Measurements from ENCODE around the gene FAN1.

Gene FAN1

DNA sequence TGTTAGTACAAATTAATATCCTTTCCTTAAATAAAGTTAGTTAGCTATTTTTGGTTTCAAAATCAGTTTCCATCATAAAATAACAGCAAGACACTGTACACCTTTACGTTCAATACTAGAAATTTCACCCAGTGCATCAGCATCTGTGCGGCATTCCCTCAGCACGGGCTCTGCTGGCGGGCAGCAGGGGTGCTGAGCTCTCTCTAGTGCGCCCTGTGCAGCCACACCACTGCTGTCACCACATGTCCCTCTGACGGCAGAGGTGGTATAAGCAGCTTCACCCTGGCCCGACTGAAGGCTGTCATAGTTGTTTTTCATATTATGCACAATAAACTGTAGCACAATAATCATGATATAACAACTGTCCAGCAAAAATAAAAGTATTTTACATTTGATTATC, 35.4 kb downstream of the FAN1 start:
- H3K27ac ChIP-seq: no peak overlapping the region
- TF ChIP-seq ZFX (IDR thresholded peaks at IDR 0.05): no peak
- TF ChIP-seq, protein P1, sequence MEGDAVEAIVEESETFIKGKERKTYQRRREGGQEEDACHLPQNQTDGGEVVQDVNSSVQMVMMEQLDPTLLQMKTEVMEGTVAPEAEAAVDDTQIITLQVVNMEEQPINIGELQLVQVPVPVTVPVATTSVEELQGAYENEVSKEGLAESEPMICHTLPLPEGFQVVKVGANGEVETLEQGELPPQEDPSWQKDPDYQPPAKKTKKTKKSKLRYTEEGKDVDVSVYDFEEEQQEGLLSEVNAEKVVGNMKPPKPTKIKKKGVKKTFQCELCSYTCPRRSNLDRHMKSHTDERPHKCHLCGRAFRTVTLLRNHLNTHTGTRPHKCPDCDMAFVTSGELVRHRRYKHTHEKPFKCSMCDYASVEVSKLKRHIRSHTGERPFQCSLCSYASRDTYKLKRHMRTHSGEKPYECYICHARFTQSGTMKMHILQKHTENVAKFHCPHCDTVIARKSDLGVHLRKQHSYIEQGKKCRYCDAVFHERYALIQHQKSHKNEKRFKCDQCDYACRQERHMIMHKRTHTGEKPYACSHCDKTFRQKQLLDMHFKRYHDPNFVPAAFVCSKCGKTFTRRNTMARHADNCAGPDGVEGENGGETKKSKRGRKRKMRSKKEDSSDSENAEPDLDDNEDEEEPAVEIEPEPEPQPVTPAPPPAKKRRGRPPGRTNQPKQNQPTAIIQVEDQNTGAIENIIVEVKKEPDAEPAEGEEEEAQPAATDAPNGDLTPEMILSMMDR (conservative IDR thresholded peaks at IDR 0.05): no peak

DNA sequence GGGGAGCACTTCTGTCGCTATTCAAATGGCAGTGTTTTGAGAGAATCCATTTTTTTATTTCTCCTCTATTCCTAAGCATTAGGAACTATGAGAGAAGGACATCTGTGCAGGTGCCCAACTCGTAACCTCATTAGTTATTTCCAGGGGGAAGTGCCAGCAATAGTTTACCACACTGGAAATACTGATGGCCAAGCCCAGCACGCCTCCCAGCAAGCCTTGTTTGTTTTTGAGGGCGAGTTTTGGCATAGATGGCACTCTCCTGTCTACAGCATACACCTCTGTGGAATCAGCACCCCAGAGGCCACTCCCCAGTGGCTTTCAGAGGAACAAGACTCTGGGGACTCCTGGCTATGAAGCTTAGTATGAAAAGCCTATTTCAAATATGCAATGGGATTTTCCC, 36.6 kb downstream of the FAN1 start:
- H3K27ac ChIP-seq: no peak overlapping the region
- TF ChIP-seq, protein P1 (conservative IDR thresholded peaks at IDR 0.05): no peak
- no peak for TF ChIP-seq ZFX (IDR thresholded peaks at IDR 0.05)

DNA sequence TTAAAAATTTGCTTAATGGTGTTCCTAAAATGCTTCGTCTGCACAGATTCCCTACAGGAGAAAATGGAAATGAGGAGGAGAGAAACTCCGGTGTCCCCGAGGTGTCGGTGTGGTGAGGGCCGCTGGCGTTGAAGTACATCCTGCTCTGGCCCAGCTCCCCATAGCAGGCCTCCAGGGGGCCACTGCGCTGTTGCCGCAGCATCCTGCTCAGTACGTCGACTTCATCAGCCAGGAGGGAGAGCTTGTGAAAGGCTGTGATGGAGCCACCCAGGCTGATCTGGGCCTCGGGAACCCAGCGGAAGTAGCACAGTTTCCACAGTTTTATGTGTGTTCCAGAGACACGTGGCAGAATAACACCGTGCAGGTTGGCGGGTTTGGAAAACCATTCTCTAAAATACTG, 37.8 kb downstream of the FAN1 start:
- TF ChIP-seq ZFX (IDR thresholded peaks at IDR 0.05): no peak
- TF ChIP-seq, protein P1 (conservative IDR thresholded peaks at IDR 0.05): no peak
- H3K27ac ChIP-seq: no peak overlapping the region

DNA sequence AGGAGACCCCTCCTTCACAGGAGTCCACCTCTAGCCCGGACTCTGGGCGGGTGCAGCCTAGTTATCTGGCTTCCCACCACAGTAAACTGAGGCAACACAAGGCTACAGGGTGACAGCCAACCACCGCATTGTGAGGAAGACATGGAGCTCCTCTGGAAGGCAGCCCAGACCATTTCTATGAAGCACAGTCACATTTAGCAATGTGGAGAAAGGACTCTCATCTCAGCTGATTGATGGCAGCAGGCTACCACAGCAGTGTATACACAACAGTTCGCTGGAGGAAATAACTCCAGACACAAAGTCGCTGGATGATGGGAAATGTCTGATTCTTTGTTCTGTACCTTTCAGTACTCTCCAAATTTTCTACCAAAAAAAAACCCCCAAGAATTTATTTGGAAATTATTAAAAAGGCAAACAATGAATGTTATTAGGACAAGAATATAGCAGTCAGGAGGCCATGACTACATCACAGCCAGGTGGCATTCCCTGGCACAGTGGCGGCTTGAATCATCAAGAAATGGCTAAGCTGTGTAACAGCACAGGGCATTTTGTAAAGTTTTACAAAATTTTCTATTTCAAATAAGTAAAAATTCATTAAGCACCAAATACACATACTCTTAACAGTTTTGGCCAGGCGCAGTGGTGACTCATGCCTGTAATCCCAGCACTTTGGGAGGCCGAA, 40.1 kb downstream of the FAN1 start:
- H3K27ac ChIP-seq: no peak overlapping the region
- no peak for TF ChIP-seq ZFX (IDR thresholded peaks at IDR 0.05)

DNA sequence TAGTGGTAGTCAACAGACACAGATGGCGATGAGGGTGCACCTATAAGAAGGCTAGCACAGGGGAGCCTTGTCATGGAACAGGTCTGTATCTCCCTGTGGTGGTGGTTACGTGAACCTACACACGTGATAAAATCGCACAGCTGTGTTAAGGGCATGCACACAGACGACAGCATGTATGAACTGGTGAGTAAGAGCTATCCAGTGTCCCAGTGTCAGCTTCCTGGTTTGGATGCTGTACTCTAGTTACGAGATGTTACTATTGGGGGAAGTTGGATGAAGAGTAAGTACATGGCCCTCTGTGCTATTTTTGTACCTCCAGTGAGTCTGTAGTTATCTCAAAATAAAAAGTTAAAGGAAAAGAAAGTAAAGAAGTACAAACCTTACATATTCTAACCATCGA, 49.5 kb downstream of the FAN1 start:
- H3K27ac ChIP-seq: no peak overlapping the region
- TF ChIP-seq, protein P1 (conservative IDR thresholded peaks at IDR 0.05): no peak
- no peak for TF ChIP-seq ZFX (IDR thresholded peaks at IDR 0.05)

DNA sequence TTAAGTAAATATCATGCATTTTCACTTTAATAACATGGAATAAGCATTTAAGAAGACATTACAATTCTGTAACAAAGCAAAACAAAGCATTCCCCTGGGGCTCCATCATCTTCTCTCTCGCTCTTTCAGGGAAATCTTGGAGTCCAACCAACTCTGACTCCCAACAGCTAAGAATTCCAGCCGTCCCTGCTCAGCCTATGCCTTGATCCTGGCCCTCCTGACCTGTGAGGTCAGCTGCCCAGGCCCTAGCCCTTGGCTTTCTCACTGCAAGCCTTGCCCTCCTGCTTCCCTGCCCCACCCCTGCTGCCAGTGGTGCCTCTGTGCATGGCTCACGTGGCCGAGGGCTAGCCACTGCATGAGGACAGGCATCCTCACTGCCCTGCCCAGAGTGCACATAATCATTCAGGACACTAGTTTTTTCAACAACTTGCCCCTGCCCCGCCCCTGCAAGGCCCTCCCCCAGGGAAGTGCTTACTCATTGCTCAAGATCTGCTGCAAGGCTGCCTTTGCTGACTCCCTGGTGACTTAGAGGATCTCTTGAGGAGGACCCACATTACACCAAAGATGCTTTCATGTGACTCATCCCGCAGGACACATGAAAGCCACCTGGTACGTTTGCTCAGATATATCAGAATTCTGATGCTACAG, 50.1 kb downstream of the FAN1 start:
- no peak overlapping the region for H3K27ac ChIP-seq

DNA sequence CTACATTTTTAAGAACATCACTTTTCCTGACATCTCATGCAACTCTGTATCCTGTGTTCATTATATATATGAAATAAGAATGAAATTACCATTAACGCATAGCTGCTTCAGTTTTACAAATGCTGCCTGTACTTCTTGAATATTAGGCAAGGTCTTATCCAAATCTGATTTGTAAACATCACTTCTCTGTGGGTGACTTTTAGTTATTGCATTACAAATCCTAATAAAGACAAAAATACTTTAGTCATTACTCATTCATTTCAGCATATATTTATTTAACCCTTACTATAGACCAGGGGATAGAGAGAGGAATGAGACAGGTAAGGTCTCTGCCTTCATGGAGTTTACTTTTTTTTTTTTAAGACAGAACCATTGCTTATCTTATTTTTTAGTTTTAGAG, 51.0 kb downstream of the FAN1 start:
- no peak for TF ChIP-seq ZFX (IDR thresholded peaks at IDR 0.05)
- TF ChIP-seq, protein P1 (conservative IDR thresholded peaks at IDR 0.05): no peak
- no peak overlapping the region for H3K27ac ChIP-seq

More for the DNA sequence above, 50.1 kb downstream of the FAN1 start:
- TF ChIP-seq, protein P1 (conservative IDR thresholded peaks at IDR 0.05): no peak
- TF ChIP-seq ZFX (IDR thresholded peaks at IDR 0.05): no peak
